Measurements from ENCODE around the gene DLGAP1.

DLGAP1 gene

GRCh38 chr18:3530807-3531206 is 924.3 kb downstream of the DLGAP1 start:
- no peak for TF ChIP-seq CREB1 (IDR thresholded peaks at IDR 0.05; ENCODE audit: low read depth)
- no peak for TF ChIP-seq EGR1 (IDR thresholded peaks at IDR 0.05)
- TF ChIP-seq TEAD4 (IDR thresholded peaks at IDR 0.05), result no peak
- TF ChIP-seq YY1 (IDR thresholded peaks at IDR 0.05; ENCODE audit: low read depth), result no peak
- TF ChIP-seq FOXM1 (IDR thresholded peaks at IDR 0.05; ENCODE audit: borderline replicate concordance, low read depth), result no peak
- no peak for TF ChIP-seq MAX (IDR thresholded peaks at IDR 0.05)
- no peak for TF ChIP-seq CEBPB (IDR thresholded peaks at IDR 0.05)
- TF ChIP-seq NFIC (IDR thresholded peaks at IDR 0.05), result no peak

GRCh38 chr18:3529601-3530000 is 925.5 kb downstream of the DLGAP1 start:
- no peak for TF ChIP-seq MAX (IDR thresholded peaks at IDR 0.05)
- TF ChIP-seq EP300 (IDR thresholded peaks at IDR 0.05; ENCODE audit: borderline replicate concordance), result no peak
- no peak for TF ChIP-seq EGR1 (IDR thresholded peaks at IDR 0.05)

GRCh38 chr18:3529077-3529476 is 926.0 kb downstream of the DLGAP1 start:
- no peak for TF ChIP-seq EP300 (IDR thresholded peaks at IDR 0.05; ENCODE audit: borderline replicate concordance)
- no peak for TF ChIP-seq REST (IDR thresholded peaks at IDR 0.05; ENCODE audit: low read depth)
- TF ChIP-seq USF1 (IDR thresholded peaks at IDR 0.05), result no peak

GRCh38 chr18:3528231-3528630 is 926.9 kb downstream of the DLGAP1 start:
- no peak for TF ChIP-seq EP300 (IDR thresholded peaks at IDR 0.05; ENCODE audit: borderline replicate concordance)
- TF ChIP-seq REST (IDR thresholded peaks at IDR 0.05; ENCODE audit: low read depth), result no peak
- TF ChIP-seq CREB1 (IDR thresholded peaks at IDR 0.05; ENCODE audit: low read depth), result no peak
- TF ChIP-seq TEAD4 (IDR thresholded peaks at IDR 0.05), result no peak

GRCh38 chr18:3526421-3527354 is 928.4 kb downstream of the DLGAP1 start:
- TF ChIP-seq CEBPB (IDR thresholded peaks at IDR 0.05) (no peak), ZBTB7A (IDR thresholded peaks at IDR 0.05; ENCODE audit: low read depth) (no peak), TEAD4 (IDR thresholded peaks at IDR 0.05) (0 out of 2 replicates have a peak, but pooled peaks have one; percentile 24)

- TF ChIP-seq USF1 (IDR thresholded peaks at IDR 0.05), result no peak
- no peak for TF ChIP-seq TAF1 (IDR thresholded peaks at IDR 0.05; ENCODE audit: low read depth)
- TF ChIP-seq ZBTB7A (IDR thresholded peaks at IDR 0.05; ENCODE audit: low read depth), result no peak
- TF ChIP-seq MAX (IDR thresholded peaks at IDR 0.05), result no peak
- no peak for TF ChIP-seq CEBPB (IDR thresholded peaks at IDR 0.05)
- no peak for TF ChIP-seq NFIC (IDR thresholded peaks at IDR 0.05)
- TF ChIP-seq TEAD4 (IDR thresholded peaks at IDR 0.05), result no peak
- TF ChIP-seq RAD21 (IDR thresholded peaks at IDR 0.05; ENCODE audit: low read depth), result no peak
- no peak for TF ChIP-seq YY1 (IDR thresholded peaks at IDR 0.05; ENCODE audit: low read depth)
- no peak for TF ChIP-seq EP300 (IDR thresholded peaks at IDR 0.05; ENCODE audit: borderline replicate concordance)
- TF ChIP-seq CREB1 (IDR thresholded peaks at IDR 0.05; ENCODE audit: low read depth), result no peak
Measured at GRCh38 chr18:3525870-3526420, 929.2 kb downstream of the DLGAP1 start.

Data from Ishikawa (cell line).